Testis (tissue), 3 donors: ENCODE data around the gene ZMYND19. TPM values are rescaled to one million over a fixed set of nuclear protein-coding genes. Genes with fewer than 3 reads are reported as not detected.
"Not testable (repeated sequence)": the region's sequence is repeated elsewhere in the genome, so short reads cannot be mapped to it uniquely, and the experiment has no call there.

Source experiments
- DNase-seq: peaks from one replicate; pipeline ENCODE4 v3.0.0-alpha.2; 2019
- H3K27ac ChIP-seq, 2 donors: fragments of 200-600 bp; sonication (generic); one replicate each; pipeline ENCODE4 v1.5.1; 2019
- H3K27me3 ChIP-seq: fragments of 200-600 bp; sonication (generic); one replicate; pipeline ENCODE4 v1.5.1; 2019
- H3K36me3 ChIP-seq: fragments of 200-600 bp; sonication (generic); one replicate; pipeline ENCODE4 v1.5.1; 2017; ENCODE audit warnings: low read depth; ENCODE audit errors: missing control alignments
- H3K4me1 ChIP-seq: fragments of 200-600 bp; sonication (generic); one replicate; pipeline ENCODE4 v1.5.1; 2019
- H3K4me3 ChIP-seq, 2 donors: fragments of 200-600 bp; sonication (generic); one replicate each; pipeline ENCODE4 v1.5.1; 2017 to 2019
- H3K9me3 ChIP-seq: fragments of 200-600 bp; sonication (generic); one replicate; pipeline ENCODE4 v1.5.1; 2017
- POLR2A ChIP-seq: fragments of 450-650 bp; IDR thresholded peaks from one replicate; pipeline ENCODE4 v1.6.1; 2017; ENCODE audit warnings: antibody characterized with exemption, mild to moderate bottlenecking, moderate library complexity
- WGBS, 2 donors: methylation state at CpG; one replicate each; pipeline ENCODE4 v1.1.5; 2018; 5-methylcytosine and 5-hydroxymethylcytosine counted together
- intact Hi-C: fragments of 100-400 bp; cut with DNase I; formaldehyde crosslinking; loops from one replicate; pipeline ENCODE4 v1.15.1; 2023; ENCODE audit warnings: low total_unique reads
- polyA plus RNA-seq: library from polyadenylated mRNA; stranded (reverse); fragments of 350-450 nt; fragmentation: Illumina TruSeq; extraction: RNeasy Lipid Tissue Mini Kit (QIAGEN cat#74804); gene quantifications from one replicate; pipeline ENCODE4 v1.2.3, GENCODE V29; 2014; ENCODE audit warnings: low read depth, low replicate concordance; ENCODE audit not compliant: insufficient read depth
- total RNA-seq, 2 donors: library from RNA; depleted of rRNA; stranded (reverse); fragments of >200 nt; gene quantifications; one replicate each; pipeline ENCODE4 v1.2.3, GENCODE V29; 2016
- TF ChIP-seq, protein P1 (sequence below), 3 experiments: fragments of 450-650 bp in 2 of 3; fragments of 200-600 bp in 1 of 3; sonication (generic) in 1 of 3; IDR thresholded peaks; one replicate each; pipeline ENCODE4 v1.5.1; 2016 to 2019; ENCODE audit warnings: antibody characterized with exemption in 3 of 3, mild to moderate bottlenecking in 2 of 3, moderate library complexity in 1 of 3

ZMYND19 gene
- total and polyA plus RNA-seq, 3 donors from 2014 or later, result 72.2 to 81.0 (median 73.8) TPM

DNA sequence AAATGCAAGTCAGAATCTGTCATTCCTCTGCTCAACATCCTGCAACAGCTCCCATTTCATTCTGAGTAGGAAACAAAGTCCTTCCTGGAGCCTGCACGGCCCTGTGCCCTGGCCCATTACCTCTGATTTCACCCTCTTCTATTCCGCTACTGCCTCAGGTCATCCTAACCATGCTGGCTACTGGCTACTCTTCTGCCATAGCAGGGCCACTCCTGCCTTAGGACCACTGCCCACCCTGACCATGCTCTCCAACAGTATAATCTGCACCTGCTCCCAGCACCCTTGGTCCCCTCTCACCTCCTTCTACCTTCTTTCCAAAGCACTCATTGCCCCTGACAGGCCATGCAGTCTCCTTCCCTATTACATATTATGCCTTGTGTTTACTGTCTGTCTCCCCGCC, 19.7 kb downstream of the ZMYND19 start:
- no peaks in the 10 kb centered on the region for H3K9me3 ChIP-seq
- no peaks in the 10 kb centered on the region for H3K4me1 ChIP-seq
- DNase-seq, result no peak
- intact Hi-C loops, result no loop called here
- H3K27me3 ChIP-seq, result no peaks in the 10 kb centered on the region
- no peak for TF ChIP-seq POLR2A
- TF ChIP-seq, protein P1, sequence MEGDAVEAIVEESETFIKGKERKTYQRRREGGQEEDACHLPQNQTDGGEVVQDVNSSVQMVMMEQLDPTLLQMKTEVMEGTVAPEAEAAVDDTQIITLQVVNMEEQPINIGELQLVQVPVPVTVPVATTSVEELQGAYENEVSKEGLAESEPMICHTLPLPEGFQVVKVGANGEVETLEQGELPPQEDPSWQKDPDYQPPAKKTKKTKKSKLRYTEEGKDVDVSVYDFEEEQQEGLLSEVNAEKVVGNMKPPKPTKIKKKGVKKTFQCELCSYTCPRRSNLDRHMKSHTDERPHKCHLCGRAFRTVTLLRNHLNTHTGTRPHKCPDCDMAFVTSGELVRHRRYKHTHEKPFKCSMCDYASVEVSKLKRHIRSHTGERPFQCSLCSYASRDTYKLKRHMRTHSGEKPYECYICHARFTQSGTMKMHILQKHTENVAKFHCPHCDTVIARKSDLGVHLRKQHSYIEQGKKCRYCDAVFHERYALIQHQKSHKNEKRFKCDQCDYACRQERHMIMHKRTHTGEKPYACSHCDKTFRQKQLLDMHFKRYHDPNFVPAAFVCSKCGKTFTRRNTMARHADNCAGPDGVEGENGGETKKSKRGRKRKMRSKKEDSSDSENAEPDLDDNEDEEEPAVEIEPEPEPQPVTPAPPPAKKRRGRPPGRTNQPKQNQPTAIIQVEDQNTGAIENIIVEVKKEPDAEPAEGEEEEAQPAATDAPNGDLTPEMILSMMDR (IDR thresholded peaks at IDR 0.05), result no peak
- H3K36me3 ChIP-seq, result no peaks in the 10 kb centered on the region
- 89 to 100% methylated on average over 3 of the region's 3 CpGs for WGBS, 2 donors
- H3K27ac ChIP-seq, result no peak overlapping the region
- H3K4me3 ChIP-seq, result no peak overlapping the region

DNA sequence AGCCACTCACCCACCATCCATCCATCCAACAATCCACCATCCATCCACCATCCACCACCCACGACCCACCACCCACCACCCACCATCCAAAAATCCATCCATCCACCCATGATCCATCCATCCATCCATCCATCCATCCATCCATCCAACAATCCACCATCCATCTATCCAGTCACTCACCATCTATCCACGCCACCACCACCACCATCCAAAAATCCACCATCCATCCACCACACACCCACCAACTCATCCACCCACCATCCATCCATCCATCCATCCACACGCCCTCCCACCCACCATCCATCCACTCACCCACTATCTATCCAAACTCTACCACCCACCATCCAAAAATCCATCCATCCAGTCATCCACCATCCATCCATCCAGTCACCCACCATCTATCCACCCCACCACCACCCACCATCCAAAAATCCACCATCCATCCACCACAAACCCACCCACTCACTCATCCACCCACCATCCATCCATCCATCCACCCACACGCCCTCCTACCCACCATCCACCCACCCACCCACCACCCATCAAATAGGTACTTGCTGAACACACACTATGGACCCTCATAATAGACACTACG, 20.6 kb downstream of the ZMYND19 start:
- Histone ChIP-seq H3K27me3 (no peaks in the 10 kb centered on the region), H3K4me3 (no peak overlapping the region), H3K27ac (no peak overlapping the region), H3K36me3 (no peaks in the 10 kb centered on the region), H3K9me3 (no peaks in the 10 kb centered on the region), H3K4me1 (no peaks in the 10 kb centered on the region)
- intact Hi-C loops, result no loop called here
- TF ChIP-seq, protein P1 (IDR thresholded peaks at IDR 0.05), result no peak
- TF ChIP-seq POLR2A, result no peak
- WGBS, 2 donors, result 93 to 99% methylated on average over 5 of the region's 5 CpGs
- DNase-seq, result no peak

DNA sequence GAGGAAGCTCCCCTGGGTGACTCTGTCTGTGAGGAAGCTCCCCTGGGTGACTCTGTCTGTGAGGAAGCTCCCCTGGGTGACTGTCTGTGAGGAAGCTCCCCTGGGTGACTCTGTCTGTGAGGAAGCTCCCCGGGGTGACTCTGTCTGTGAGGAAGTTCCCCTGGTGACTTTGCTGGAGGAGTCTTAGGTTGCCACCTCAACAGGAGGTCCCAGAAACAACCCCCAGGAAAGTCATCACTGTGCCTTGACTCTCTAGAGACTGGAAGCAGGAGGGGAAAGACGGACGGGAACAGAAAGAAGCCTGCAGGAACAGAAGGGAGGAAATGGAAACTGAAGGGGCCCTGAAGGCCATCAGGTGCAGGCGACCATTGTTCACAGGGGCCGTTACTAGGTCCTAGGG, 21.9 kb downstream of the ZMYND19 start:
- H3K4me3 ChIP-seq, DNase-seq, intact Hi-C loops, H3K4me1 ChIP-seq, H3K9me3 ChIP-seq, H3K27ac ChIP-seq, H3K27me3 ChIP-seq, H3K36me3 ChIP-seq: not testable (repeated sequence)
- 87 to 92% methylated on average over 5 of the region's 5 CpGs for WGBS, 2 donors

- no peaks in the 10 kb centered on the region for H3K9me3 ChIP-seq
- no peak overlapping the region for H3K27ac ChIP-seq
- no peaks in the 10 kb centered on the region for H3K4me1 ChIP-seq
- TF ChIP-seq, protein P1 (IDR thresholded peaks at IDR 0.05), result no peak
- no peak for TF ChIP-seq POLR2A
- H3K36me3 ChIP-seq, result no peaks in the 10 kb centered on the region
- H3K27me3 ChIP-seq, result no peaks in the 10 kb centered on the region
- 91 to 92% methylated on average over 10 to 17 of the region's 18 CpGs for WGBS, 2 donors
- intact Hi-C loops, result no loop called here
- H3K4me3 ChIP-seq, result no peak overlapping the region
- DNase-seq, result no peak
These were observed 25.4 kb downstream of the ZMYND19 start for GRCh38 chr9:137564817-137565411.

GRCh38 chr9:137564134-137564533, 26.2 kb downstream of the ZMYND19 start:
- Histone ChIP-seq H3K27ac (no peak overlapping the region), H3K27me3 (no peaks in the 10 kb centered on the region), H3K36me3 (no peaks in the 10 kb centered on the region), H3K4me1 (no peaks in the 10 kb centered on the region), H3K9me3 (no peaks in the 10 kb centered on the region), H3K4me3 (no peak overlapping the region)
- WGBS, 2 donors, result 94 to 95% methylated on average over 10 of the region's 10 CpGs
- intact Hi-C loops, result no loop called here
- DNase-seq, result no peak
- no peak for TF ChIP-seq POLR2A
- TF ChIP-seq, protein P1 (IDR thresholded peaks at IDR 0.05), result no peak
